SHP77 (cell line): Measurements from ENCODE around the gene FUT8.

Experiments
- DNase-seq, 2 experiments: peaks; one replicate each; lab custom pipeline; 2025; lab: John Stamatoyannopoulos, UW

Gene FUT8

DNA sequence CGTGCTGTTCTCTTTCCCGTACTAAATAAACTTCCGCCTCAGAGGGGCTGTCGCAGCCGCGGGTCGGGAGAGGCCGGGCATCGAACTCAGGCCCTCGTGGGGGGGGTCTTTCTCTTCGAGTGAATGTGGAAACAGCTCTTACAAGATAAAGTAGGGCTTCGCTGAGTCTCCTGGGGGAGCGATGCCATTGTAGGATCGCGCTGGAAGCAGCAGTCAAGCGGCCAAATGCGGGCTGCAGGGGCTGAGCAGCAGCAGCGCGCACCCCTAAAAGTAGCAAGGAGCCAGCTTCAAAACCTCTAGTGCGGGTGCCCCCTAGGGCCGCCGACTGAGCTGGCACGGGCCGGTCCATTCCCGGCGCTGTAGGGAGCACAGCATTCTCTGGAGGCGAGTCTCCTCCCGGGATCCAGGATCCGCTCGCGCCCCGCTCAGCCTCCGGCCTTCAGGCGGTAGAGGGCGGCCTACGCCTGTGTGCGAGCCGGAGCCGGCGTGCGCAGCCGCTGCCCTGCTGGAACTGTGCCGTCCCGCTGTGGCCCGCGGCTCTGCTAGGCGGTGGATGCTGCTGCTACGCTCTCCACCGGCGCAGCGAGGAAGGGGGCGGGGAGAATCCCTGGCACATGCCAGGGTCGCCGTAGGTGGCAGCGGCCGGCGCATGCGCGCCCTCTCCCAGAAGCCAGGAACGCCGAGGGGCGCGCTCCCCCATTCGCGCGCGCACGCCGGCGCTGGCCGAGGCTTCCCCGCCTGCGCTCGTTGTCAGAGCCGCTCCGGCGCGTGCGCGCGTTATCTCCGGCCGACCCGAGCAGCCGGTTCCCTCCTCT is at the start of gene FUT8:
FUT8 (plus strand) TSS at position 699 of the 815 bp plus-strand sequence. CDS start 148,834 bp downstream, outside the sequence.
- peak; percentile 84 to 92 for DNase-seq

DNA sequence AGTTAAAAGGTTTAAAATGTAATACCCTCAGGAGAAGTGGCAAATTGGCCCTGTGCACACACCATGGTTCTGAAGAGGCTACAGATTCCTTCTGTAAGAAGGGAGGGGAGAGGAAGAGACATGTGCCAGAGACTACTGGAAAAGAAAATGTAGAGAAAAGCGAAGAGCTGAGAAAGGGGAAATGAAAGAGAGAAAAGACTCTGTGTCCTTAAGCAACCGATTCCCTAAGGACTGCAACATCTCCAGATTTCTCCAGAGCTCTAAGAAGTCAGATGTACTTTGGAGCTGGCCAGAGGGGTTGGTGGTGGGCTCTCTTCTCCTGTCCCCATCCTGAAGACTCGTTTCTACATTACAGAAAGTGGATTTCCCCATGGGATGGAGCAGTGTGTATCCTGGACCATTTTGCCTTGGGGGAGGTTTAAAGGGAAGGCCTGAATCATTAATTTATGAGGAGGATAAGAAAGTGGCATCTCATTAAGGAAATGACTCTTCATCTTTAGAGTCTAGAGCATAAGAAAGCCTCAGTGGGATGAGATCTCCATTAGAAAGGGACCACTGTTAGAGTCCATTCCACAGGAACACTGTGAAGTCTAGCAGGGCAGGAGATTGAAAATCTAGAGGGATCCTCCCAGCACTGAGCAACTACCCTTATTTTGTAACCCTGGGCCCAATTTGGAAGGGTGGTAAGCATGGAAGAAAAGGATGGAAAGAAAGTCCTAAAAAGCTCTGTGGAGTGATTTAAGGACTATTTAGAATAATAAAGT is 45.5 kb upstream of the FUT8 start:
- no peak for DNase-seq

DNA sequence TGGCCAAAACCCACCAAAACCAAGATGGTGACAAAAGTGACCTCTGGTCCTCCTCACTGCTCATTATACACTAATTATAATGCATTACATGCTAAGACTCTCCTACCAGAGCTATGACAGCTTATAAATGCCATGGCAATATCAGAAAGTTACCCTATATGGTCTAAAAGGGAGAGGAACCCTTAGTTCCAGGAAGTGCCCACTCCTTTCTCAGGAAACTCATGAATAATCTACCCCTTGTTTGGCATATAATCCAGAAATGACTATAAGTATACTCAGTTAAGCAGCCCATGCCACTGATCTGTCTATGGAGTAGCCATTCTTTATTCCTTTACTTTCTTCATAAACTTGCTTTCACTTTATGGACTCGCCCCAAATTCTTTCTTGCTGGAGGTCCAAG is 43.0 kb upstream of the FUT8 start:
- DNase-seq: no peak

DNA sequence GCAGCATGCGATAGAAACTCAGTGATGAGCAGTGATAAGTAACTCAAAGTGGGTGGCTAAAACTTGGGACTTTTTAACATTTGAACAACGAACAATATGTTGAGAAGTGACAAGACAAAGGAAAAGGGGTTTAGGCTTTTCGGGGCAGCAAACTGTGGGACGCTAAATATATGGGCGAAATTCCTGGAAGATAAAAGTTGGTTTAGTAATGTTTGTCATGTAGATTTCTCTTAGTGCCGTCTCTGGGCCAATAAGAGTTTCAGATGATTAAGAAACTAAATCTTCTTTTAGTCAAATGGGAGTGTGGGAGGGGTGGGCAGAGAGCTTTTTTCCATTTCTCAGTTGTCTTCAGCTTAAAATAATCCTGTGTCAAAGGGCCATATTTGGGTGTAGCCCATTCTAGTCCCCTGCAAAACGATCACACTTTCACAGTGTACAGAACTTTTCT is 41.7 kb upstream of the FUT8 start:
- DNase-seq: no peak

DNA sequence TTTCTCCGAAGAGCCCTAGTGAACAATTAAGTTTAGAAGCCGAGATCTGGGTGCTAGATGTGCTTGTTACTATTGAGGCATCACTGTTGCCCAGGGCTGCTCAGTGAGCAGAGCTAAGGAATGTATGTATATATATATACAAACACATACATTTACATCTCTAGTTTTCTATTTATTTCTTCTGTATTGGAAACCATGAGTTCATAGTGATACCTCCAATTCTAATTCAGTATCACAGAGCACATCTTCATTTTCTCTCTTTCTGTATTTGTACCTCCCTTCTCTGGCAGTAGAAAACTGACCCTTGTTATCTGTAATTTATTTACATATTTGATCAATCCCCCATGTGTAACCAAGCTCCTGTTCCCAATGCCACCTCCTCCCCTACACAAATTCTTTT is 40.7 kb upstream of the FUT8 start:
- no peak for DNase-seq

DNA sequence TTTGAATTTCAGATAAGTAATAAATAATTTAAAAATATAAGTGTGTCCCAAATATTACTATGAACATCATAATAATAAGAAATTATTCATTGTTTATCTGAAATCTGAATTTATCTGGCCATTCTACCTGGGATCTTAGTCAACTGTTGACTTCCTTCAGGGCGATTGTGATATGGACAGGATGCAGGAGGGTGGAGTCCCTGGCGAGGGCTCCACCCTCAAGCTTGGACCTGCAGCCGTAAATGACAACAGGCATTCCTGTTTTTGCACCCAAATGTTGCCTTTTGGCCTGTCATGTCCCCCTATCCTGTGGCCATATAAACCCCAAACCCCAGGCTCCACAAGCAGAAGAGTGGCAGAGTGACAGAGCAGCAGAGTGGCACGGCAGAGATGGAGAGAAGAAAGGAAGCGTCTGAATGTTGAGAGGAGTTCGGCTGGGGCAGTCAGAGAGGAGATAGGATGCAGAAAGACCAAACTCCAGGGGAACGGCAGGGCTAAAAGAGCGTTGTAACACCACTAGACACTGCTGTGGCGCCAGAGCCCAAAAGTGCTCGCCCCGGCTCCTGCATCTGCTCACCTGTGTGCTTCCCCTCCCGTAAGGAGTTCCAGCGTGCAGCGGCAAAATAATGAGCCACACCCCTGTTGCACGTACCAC is 39.4 kb upstream of the FUT8 start:
- no peak for DNase-seq

DNA sequence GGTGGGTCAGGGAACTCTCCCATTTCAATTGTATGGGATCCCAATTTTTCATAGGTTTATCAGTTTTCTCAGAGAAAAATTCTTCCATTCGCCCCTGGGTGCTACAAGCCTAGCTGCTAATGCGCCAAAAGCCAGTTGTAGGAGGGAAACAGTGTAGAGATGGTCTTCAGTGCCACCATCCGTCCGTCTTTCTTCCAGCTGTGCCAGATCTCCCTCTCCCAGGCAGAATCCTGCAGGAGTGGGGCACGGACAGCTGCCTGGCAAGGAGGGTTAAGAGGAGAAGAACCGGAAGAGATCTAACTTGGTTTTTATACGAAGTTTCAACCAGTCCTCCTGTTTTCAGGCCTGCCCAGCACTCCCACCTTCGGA is 38.9 kb upstream of the FUT8 start:
- DNase-seq: peak in 1 of 2 experiments; percentile 10

DNA sequence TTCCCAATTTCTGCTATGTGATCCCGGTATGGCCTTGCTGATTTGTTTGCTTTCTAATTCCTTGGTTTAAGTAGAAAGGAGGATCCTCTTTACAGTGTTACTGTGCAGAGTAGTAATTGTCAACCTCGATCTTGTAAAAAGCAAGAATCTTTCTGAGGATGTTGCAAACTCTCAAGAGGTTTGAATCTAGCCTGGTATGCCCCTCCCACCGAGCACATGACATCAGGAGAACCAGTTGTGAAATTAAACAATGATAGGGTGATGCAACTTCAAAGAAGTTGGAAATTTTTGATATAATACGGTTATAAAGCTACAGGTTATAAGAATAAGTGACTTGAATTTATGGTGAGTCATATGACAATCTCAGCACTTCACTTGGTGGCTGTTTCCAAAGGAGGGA is 35.0 kb upstream of the FUT8 start:
- no peak for DNase-seq

DNA sequence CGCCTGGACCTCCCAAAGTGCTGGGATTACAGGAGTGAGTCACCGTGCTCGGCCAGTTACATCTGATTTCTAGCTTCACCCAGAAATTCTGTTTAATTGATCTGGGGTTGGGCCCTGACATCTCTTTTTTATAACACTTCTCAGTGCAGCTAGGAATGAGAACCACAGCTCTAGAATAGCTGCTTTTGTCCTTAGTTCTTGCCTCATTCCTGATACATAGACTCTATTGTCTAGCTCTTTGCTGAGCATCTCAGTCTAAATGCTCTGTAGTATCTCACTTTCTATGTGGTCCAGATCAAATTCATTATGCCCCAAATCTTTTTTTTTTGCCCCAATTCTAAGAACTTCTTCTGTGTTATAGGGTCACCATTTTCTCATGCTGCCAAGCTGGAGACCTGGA is 29.9 kb upstream of the FUT8 start:
- no peak for DNase-seq

DNA sequence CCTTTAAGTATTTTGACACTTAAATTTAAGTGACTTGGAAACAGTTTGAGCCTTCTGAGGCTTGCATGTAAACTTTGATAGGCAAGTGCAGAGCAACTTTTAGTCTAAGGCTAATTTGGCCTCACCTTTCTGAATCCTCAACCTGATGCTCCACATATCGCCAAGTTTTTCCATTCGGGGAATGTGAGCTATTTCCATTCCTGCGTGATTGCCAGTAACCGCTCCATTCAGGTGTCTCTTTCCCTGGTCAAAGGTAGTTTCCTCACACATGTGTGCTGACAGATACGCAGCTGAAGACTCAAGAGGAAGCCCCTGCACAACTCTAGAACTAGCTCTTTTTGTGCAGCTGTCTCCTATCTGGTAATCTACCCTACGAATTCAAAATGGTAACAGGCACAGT is 25.4 kb upstream of the FUT8 start:
- DNase-seq: no peak

DNA sequence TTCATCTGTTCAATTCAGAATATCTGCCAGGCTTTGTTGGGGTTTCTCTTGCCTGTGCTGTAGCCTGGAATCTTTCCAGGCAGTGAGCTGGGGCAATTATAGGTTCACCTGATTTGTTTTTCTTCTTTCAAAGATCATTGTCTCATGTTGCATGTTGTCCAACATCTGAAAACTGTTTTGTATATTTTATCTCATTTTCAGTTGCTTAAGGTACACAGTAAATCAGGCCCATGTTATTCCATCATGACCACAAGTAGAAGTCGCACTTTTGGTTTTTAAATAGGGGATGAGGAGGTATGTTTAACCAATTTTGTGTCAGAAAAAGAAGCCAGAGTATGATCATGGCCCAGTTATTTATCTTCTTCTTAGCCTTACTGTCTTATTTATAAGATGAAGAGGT is 24.9 kb upstream of the FUT8 start:
- DNase-seq: no peak

DNA sequence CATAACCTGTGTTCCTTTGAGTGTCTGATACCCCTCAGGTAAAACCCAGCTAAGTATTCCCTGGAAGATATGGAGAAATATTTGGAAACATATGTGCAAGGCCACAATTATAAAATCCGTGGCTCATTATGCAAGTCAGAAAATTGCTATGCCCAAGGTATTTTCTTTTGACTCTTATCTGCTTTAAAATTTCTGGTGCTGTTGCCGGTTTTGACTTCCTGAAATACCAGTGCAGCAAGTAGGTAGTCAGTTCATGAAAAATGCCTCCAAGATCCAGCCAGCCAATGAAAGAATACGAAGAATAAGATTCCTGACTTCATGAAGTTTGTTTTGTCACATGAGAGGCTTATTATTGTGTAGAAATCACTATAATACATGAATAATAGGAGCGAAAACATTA is 20.2 kb upstream of the FUT8 start:
- no peak for DNase-seq

DNA sequence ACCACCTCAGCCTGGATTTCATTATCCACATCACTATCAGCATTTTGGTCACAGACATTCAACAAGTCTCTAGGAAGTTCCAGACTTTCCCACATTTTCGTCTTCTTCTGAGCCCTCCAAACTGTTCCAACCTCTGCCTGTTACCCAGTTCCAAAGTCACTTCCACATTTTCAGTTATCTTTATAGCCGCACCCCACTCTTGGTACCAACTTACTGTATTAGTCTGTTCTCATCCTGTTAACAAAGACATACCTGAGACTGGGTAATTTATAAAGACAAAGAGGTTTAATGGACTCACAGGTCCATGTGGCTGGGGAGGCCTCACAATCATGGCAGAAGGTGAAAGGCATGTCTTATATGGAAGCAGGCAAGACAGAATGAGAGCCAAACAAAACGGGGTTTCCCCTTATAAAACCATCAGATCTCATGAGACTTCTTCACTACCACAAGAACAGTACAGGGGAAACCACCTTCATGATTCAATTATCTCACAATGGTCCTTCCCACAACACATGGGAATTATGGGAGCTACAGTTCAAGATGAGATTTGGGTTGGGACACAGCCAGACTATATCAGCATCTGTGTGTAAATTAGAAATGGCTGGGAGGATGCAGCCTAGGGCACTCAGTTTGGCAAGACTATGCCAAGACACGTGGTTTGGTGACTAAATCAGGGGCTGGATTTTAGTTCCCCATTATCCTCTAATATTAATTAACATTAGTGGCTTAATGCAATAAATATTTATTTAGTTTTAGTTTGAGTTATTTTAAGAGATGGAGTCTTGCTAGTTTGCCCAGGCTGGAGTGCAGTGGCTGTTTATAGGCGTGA is 16.2 kb upstream of the FUT8 start:
- DNase-seq: no peak

DNA sequence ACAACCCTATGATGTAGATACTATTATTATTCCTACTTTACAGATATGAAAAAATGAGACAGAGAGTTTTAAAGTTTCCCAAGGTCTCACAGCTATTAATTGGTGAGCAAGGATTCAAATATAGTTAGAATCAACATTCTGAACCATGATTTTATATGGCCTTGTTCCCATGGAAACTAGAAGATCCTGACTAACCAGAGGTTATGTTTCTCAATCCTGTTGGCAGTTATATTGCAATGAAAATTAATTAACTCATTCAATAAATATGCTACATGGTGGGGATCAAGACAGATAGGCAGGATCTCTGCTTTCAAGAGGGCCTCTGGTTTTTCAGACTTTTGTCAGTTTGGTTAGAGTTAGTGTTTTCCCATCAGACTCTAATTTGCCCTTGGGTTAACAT is 9.3 kb upstream of the FUT8 start:
- DNase-seq: no peak

DNA sequence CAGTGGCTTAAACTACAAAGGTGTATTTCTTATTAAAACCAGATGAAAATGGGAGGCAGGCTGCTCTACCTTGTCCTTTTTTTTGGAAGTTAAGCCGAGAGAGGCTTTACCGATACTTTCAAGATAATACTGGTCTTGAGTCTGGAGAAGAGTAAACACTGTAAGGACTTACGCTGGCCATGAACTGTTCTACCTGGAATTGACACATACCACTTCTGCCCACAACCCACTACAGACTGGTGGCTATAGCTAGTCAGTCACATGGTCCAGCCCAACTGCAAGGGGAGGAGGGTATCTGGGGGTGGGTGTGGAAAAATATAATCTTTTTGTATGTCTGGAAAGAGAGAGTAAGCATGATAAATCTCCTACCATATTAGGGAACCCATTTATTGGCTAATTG is 4.4 kb upstream of the FUT8 start:
- no peak for DNase-seq

DNA sequence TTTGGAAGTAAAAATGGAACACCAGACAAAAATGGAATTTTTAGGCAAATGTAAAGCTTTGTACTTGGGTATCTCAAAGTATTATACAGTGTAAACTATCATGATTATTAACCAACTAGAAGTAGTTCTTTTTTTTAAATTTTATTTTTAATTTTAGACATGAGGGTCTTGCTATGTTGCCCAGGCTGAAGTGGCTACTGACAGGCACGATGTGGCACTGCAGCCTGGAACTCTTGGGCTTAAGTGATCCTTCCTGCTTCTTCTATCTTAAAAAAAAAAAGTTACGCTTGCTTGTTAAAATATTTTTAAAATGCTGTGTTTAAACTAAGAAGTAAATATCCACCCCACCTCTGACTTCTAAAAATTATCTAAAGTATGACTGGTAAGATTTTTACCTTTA is 1.9 kb upstream of the FUT8 start:
- DNase-seq: no peak

DNA sequence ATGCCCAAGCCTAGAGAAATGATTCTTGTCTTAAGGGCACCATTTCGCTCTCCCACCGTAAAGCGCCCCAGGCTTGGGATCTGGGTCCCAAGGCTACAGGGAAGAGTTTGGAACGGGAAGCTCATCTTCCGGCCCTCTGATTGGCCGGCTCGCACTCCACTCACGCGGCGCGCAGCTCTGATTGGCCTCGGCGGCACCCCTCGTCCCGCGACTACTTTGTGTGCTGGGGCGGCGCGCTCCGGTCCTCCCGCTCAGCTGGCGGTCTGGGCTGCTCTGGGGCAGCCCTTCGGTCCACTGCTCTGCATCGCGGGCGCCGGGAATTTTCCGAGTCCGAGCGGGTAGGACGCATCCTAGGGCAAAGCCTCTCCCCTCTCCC is 886 bp upstream of the FUT8 start:
- peak; percentile 87 to 90 for DNase-seq

DNA sequence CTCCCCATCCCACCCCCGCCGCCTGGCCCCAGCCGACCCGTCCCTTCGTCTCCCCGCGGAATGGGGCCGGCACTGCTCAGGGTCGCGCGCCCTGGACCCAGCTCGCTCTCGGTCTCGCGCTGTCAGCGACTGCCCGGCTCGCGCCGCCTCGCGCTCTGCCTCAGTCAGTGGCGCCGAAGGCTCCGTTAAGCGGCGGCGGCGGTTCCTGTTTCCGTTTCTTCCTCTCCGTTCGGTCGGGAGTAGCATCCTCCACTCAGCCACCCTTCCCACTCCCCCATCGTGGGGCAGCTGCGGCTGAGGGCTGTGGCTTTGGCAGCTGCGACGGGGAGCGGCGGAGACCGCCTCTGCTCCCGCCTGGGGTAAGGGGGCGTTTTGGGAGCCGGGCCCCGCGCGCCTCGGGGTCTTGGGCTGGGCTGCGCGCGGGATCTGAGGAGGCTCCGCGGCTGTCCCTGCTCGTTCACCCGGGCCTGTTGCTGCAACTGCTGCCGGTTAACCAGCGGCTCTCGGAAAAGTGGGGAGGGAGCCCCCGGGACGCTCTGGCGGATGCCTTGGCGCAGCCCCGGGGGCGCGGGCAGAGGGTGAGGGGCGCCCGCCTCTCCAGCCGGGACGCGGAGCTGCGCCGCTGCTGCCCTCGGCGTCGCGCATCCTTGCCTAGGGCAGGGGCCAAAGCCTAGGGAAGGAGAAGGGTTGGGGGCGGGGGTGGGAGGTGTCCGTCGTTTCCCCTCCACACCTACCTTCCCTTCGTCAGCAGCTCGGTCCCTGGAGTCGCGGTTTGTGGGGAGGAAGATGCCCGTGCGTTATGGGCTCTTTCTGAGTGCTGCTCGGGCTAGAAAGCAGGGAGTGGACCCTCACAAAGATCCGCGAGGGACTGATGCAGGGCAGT is 567 bp downstream of the FUT8 start:
- peak; percentile 62 to 79 for DNase-seq

DNA sequence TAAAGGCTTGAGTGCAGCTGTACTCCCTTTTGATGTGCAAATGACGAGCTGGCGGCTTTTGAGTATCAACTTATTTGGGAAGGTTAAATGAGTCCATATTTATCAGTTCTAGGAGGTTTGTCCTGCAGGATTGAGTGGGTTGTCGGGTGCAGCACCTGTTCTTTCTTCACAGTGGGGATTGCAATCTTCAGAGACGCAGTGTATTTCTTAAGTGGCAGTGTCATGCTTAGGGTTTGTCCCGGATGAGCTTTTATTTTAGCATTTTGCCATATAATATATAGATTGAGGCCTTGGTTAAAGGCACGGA is 1.2 kb downstream of the FUT8 start:
- DNase-seq: no peak

DNA sequence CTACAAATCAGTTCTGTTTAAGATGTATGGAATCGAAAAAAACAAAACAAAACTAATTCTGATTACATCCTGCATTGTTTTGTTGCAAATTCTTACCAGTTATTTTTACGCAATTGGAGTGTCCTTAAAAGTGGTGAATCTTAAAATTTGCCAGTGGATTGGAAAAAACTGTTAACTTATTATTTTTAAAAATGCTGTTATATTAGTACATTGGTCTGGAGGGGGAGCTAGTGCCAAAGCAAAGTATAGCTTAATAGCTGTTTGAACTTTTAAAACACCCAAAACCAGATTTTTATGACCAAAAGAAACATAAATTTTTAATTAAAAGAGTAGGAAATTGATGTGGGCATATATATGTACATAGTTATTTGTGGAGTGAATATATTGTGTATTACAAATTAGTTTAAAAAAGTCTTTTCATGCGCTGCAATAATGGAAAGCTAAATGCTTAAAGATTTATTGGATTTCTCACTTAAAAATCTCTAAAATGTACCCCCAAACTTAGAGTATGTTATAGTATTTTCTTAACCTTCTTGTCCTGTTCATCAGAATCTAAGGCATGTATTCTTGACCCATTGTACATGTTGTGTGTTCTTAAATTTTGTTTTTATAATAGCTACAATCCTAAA is 2.5 kb downstream of the FUT8 start:
- peak in 1 of 2 experiments; percentile 1 for DNase-seq

DNA sequence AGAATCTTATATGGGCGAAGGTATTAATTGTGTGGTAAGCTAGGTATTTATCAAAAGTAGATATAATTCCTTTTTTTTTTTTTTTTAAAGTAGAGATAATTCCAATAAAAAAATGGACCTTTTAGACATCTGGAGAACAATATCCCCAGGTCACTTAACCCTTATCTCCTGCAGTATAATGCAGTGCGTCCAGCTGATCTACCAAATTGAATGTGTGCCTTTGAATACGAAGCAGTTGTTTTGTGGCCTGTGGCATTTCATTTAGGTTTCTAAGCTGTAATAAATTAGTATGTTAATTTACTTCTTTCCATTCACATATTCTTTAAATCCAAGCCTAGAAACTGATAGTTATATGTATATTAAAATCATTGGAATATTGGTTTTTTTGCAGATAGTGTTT is 3.1 kb downstream of the FUT8 start:
- DNase-seq: no peak
